Activated T-helper 9 cell treated with anti-CD3 and anti-CD28 coated beads, Interleukin-2, amount 50 U/mL, for 16 hours (primary cell): ENCODE results near the gene GJC1.
"Not testable (repeated sequence)": the region's sequence is repeated elsewhere in the genome, so short reads cannot be mapped to it uniquely, and the experiment has no call there.

Source experiments
- DNase-seq: peaks from one replicate; pipeline ENCODE4 v3.0.0-alpha.2; 2020; ENCODE audit warnings: low read depth

The GJC1 gene

GRCh38 chr17:44844390-44844830 lies 14.3 kb upstream of the GJC1 start:
- no peak for DNase-seq

- no peak for DNase-seq
These were observed 12.7 kb upstream of the GJC1 start for GRCh38 chr17:44842748-44843147.

- DNase-seq = no peak
These were observed 10.8 kb upstream of the GJC1 start for GRCh38 chr17:44840936-44841335.

- DNase-seq = no peak
These were observed 10.2 kb upstream of the GJC1 start for GRCh38 chr17:44840274-44840673.

GRCh38 chr17:44837196-44837595 lies 7.1 kb upstream of the GJC1 start:
- DNase-seq = no peak

GRCh38 chr17:44832805-44833204 lies 2.7 kb upstream of the GJC1 start:
- no peak for DNase-seq

- no peak for DNase-seq
These were observed 1.3 kb upstream of the GJC1 start for GRCh38 chr17:44831371-44831770.

GRCh38 chr17:44830359-44831288 lies 537 bp upstream of the GJC1 start:
- peak; percentile 1 for DNase-seq

GRCh38 chr17:44828919-44829522 lies 1.1 kb downstream of the GJC1 start:
- DNase-seq = no peak

- no peak for DNase-seq
These were observed 2.2 kb downstream of the GJC1 start for GRCh38 chr17:44827863-44828262.

- no peak for DNase-seq
These were observed 3.8 kb downstream of the GJC1 start for GRCh38 chr17:44826123-44826790.

GRCh38 chr17:44825236-44825635 lies 4.9 kb downstream of the GJC1 start:
- DNase-seq = not testable (repeated sequence)

- DNase-seq = no peak
These were observed 9.4 kb downstream of the GJC1 start for GRCh38 chr17:44820631-44821212.

GRCh38 chr17:44818508-44818907 lies 11.6 kb downstream of the GJC1 start:
- not testable (repeated sequence) for DNase-seq

- DNase-seq = no peak
These were observed 17.8 kb downstream of the GJC1 start for GRCh38 chr17:44812263-44812662.

- not testable (repeated sequence) for DNase-seq
These were observed 21.3 kb downstream of the GJC1 start for GRCh38 chr17:44808656-44809388.

- no peak for DNase-seq
These were observed 21.9 kb downstream of the GJC1 start for GRCh38 chr17:44808156-44808555.

GRCh38 chr17:44807817-44808155 lies 22.3 kb downstream of the GJC1 start:
- no peak for DNase-seq

- DNase-seq = no peak
These were observed 22.8 kb downstream of the GJC1 start for GRCh38 chr17:44807093-44807816.

GRCh38 chr17:44804302-44805089 lies 25.6 kb downstream of the GJC1 start:
- DNase-seq = no peak
